Small intestine (tissue), 7 donors: ENCODE data around the gene APBA1. TPM values are rescaled to one million over a fixed set of nuclear protein-coding genes. Genes with fewer than 3 reads are reported as not detected.
A peak's percentile ranks its signal among the peaks of the same experiment; 100 is the strongest.

ENCODE experiments used
- DNase-seq, 2 donors: peaks; one replicate each; pipeline versions ENCODE4 v3.0.0 to v3.0.0-alpha.2; 2013
- FAIRE-seq: peaks from 2 replicates; lab custom pipeline; 2012; peaks lifted over from hg19 to GRCh38; lab: Jason Lieb, UNC
- H3K27ac ChIP-seq, 3 donors: one replicate each; pipeline ENCODE4 v1.5.1; 2013; ENCODE audit warnings: low read length in 2 of 3, mild to moderate bottlenecking in 2 of 3, control low read depth in 1 of 3, inconsistent platforms in 1 of 3, low read depth in 1 of 3, moderate library complexity in 1 of 3
- H3K27me3 ChIP-seq, 3 donors: one replicate each; pipeline ENCODE4 v1.6.1; 2013; ENCODE audit warnings: low read length in 3 of 3, inconsistent platforms in 1 of 3; ENCODE audit not compliant: control insufficient read depth in 3 of 3, insufficient read depth in 3 of 3
- H3K36me3 ChIP-seq, 3 donors: one replicate each; pipeline ENCODE4 v1.6.1; 2013; ENCODE audit warnings: low read length in 3 of 3, inconsistent platforms in 1 of 3, low read depth in 1 of 3, mild to moderate bottlenecking in 1 of 3, moderate library complexity in 1 of 3; ENCODE audit not compliant: control insufficient read depth in 3 of 3, insufficient read depth in 2 of 3
- H3K4me1 ChIP-seq, 3 donors: one replicate each; pipeline ENCODE4 v1.6.1; 2013; ENCODE audit warnings: low read length in 2 of 3, inconsistent platforms in 1 of 3, low read depth in 1 of 3, mild to moderate bottlenecking in 1 of 3, moderate library complexity in 1 of 3; ENCODE audit not compliant: control insufficient read depth in 3 of 3, insufficient read depth in 2 of 3
- H3K4me3 ChIP-seq, 3 donors: one replicate each; pipeline ENCODE4 v1.5.1; 2013; ENCODE audit warnings: low read length in 3 of 3, control low read depth in 1 of 3, inconsistent platforms in 1 of 3, low read depth in 1 of 3, mild to moderate bottlenecking in 1 of 3, moderate library complexity in 1 of 3
- H3K9me3 ChIP-seq, 2 donors: one replicate each; pipeline ENCODE4 v1.6.1; 2013; ENCODE audit warnings: low read depth in 1 of 2, low read length in 1 of 2; ENCODE audit not compliant: control insufficient read depth in 2 of 2, insufficient read depth in 1 of 2
- WGBS, 3 donors: extraction: QIAGEN DNeasy Blood & Tissue Kit; methylation state at CpG; one replicate each; pipeline ENCODE4 v1.1.7; 2013; 5-methylcytosine and 5-hydroxymethylcytosine counted together
- polyA plus RNA-seq, 4 donors: library from polyadenylated mRNA; stranded (reverse) in 3 of 4; unstranded in 1 of 4; fragments of 200-250 nt in 3 of 4; fragments of 120-200 nt in 1 of 4; gene quantifications; one replicate each; pipeline versions ENCODE4 v1.2.1 to v1.2.3, GENCODE V29; 2013
- donor health status: healthy with polysubstance abuse.
- donor health status: control.
- donor health status: control.
- donor health status: Bipolar disorder and iron deficiency.
- donor health status: healthy.

Gene APBA1
- polyA plus RNA-seq, 4 donors, result 0.27 to 6.7 (median 3.7) TPM; not detected in 1

DNA sequence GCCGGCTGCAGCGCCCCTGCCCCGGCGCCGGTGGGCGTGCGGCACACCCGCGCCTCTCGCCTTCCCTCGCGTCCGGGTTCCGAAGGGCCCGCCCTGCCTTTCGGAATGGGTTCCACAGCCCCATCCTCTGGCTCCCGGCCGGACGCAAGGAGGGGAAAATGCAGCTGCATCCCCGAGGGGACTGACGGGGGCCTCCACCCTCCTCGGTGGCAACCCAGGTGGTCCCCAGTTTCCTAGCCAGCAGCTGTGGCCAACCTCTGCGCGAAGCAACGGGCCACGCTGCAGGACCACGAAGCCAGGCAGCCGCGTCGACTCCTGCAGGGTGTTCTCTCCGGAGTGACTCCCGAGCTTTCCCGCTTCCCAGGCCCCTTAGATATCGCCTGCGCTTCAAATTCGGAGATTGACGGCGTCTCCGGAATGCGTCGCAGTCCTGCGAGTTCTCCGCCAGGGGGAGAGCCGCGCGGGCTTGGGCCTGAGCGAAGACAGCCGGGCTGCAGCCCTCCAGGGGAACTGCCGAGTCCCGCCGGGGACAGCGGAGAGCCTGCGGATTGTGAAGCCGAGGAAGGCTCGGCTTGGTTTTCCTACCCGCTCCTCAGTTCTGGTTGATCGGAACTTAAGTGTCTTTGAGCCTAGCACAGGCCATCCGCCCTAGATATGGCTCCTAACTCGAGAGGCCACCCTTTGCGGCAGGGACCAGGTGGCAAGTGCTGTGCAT lies 582 bp upstream of the APBA1 start:
- FAIRE-seq (no peak), DNase-seq (peak; percentile 62 to 88)
- WGBS, 3 donors, result 0 to 2% (median 2%) methylated on average over 44 to 60 of the region's 60 CpGs
- Histone ChIP-seq H3K27me3 (peaks cover 0 to 30% (median 7%) of the 10 kb centered on the region in 3 donors), H3K9me3 (no peaks in the 10 kb centered on the region), H3K27ac (peak overlapping the region in 2 of 3 donors; percentile 37 to 52), H3K36me3 (no peaks in the 10 kb centered on the region), H3K4me1 (peaks cover 0 to 7% (median 4%) of the 10 kb centered on the region in 3 donors), H3K4me3 (peak overlapping the region; percentile 56 to 64 (median 62))

DNA sequence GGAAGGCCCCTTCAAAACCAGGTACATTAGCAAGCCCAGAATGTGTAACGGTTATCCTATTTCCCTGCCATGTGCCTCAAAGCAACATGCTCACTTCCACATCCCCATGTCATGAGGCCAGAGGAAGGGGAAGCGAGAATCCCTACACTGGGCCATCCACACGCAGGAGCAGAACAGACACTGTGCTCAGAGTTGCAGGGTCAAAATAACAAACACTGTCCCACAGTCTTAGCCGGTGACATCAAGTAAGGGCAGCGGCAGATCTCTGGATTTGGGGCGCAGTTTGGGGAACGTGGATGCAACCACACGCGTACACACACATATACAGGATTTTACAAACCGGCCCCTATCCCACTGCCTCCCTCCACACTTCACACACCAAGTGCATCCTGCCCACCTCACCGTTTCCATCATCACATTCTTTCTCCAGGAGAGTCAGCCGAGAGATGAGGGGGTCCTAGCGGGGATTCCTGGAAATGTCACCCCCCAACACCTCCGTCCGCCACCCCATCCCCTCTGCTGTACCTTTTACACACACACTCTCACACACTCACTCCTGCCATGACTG lies 776 bp downstream of the APBA1 start:
- peak overlapping the region in 2 of 3 donors; percentile 56 to 68 for H3K4me3 ChIP-seq
- no peaks in the 10 kb centered on the region for H3K9me3 ChIP-seq
- FAIRE-seq, result no peak
- peak overlapping the region in 2 of 3 donors; percentile 18 to 65 for H3K27ac ChIP-seq
- H3K27me3 ChIP-seq, result peaks cover 0 to 30% (median 7%) of the 10 kb centered on the region in 3 donors
- DNase-seq, result peak; percentile 10 to 19
- peaks cover 0 to 7% (median 4%) of the 10 kb centered on the region in 3 donors for H3K4me1 ChIP-seq
- H3K36me3 ChIP-seq, result no peaks in the 10 kb centered on the region
- 43 to 51% (median 47%) methylated on average over 15 of the region's 15 CpGs for WGBS, 3 donors

DNA sequence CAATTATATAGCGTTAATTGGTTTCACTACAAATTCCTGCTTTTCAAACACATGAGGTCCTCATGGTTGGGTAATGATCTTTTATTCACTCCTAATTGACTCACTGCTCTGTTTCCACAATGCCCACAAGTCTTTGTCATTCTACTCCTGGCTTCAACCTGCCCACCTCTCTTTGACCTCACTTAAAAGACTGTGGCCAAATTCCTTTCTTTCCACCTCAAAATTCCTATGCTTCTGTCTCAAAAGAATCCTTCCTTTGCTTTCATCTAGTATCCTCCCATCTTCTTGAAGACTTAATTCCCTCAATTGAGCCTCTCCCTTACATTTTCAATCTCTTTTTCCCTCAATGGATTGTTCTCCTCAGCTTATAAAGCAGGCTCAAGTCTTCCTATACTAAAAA lies 4.9 kb downstream of the APBA1 start:
- Histone ChIP-seq H3K36me3 (no peaks in the 10 kb centered on the region), H3K4me1 (peaks cover 0 to 3% (median 0%) of the 10 kb centered on the region in 3 donors)
- WGBS, 3 donors, result 92 to 100% (median 93%) methylated on average over 1 of the region's 1 CpG

DNA sequence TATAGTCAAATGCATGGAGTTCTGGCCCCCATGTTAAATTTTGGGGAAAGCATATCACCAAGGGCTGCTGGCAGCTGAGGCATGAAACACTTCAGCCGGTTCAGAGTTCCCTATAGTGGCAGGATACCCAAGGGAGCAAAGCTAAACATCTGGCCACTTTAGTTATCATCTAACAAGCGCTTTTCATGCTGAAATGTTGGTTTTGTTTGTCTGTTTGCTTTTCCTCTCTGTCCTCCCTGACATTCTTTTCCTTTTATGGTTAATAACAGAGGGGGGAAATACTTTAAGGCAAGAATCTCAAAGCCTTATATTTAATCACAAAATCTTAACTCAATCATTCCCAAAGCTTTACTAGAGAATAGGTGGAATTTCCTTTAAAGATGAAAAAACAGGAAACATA lies 11.9 kb downstream of the APBA1 start:
- FAIRE-seq (no peak), DNase-seq (no peak)
- Histone ChIP-seq H3K9me3 (no peaks in the 10 kb centered on the region), H3K27me3 (peaks cover 0 to 10% (median 2%) of the 10 kb centered on the region in 3 donors), H3K4me1 (peaks cover 0 to 3% (median 0%) of the 10 kb centered on the region in 3 donors), H3K36me3 (no peaks in the 10 kb centered on the region), H3K4me3 (no peak overlapping the region), H3K27ac (no peak overlapping the region)
- 32 to 42% (median 38%) methylated on average over 2 of the region's 2 CpGs for WGBS, 3 donors

More for the DNA sequence above, 4.9 kb downstream of the APBA1 start:
- no peak overlapping the region for H3K27ac ChIP-seq
- H3K27me3 ChIP-seq, result peaks cover 0 to 35% (median 5%) of the 10 kb centered on the region in 3 donors
- no peak overlapping the region for H3K4me3 ChIP-seq
- no peak for FAIRE-seq
- DNase-seq, result no peak
- no peaks in the 10 kb centered on the region for H3K9me3 ChIP-seq

DNA sequence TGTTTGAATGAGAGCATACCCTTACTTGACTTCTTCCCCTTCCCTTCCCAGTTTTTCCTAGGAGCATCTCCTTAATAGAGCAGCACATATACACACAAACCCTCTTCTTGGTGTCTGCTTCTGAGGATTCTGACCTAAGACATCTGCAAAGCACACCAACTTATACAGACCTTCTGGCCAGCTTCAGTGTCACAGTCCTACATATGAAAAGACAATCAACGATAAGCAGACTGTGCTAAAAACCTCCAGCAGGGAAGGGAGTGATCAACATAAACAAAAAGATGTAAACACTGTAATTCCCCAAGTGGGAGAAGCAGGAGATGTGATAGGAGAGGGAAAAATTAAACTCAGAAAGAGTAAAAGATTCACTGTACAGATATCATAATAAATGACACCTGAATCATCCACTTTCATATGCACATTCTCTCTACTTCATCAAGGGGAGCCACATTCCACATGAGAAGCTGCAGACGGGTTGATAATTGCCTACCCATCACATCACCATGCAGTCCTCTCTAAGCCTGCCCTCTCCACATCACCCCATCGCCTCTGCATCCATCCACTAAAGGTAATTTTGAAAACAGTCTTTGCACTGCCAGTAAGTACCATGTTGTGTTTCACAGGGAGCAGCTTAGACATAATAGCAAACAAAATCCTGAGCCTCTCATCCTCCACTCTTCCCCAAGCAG lies 13.0 kb downstream of the APBA1 start:
- H3K4me3 ChIP-seq, result no peak overlapping the region
- peaks cover 0 to 4% (median 2%) of the 10 kb centered on the region in 3 donors for H3K27me3 ChIP-seq
- no peak overlapping the region for H3K27ac ChIP-seq
- peaks cover 0 to 3% (median 0%) of the 10 kb centered on the region in 3 donors for H3K4me1 ChIP-seq
- 52 to 63% (median 53%) methylated on average over 3 of the region's 3 CpGs for WGBS, 3 donors
- H3K36me3 ChIP-seq, result no peaks in the 10 kb centered on the region
- no peaks in the 10 kb centered on the region for H3K9me3 ChIP-seq
- no peak for FAIRE-seq
- no peak for DNase-seq

DNA sequence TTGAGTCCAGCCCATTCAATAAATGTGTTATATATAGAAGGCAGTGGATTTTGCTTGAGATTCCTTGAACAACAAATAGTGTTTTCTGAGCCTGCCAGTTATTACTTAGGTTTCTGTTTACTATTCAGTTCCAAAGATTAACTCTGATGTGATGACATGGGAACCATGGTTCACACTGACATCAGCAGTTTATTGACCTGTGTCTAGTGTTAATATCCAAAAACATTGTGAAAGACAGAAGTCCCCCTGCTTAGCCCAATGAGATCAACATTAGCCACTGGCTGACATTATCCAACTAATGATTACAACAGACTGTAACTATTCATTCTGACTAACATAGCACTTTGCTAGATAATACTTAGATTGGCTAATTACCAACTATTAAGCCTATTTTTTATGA lies 14.9 kb downstream of the APBA1 start:
- Histone ChIP-seq H3K4me1 (peaks cover 0 to 3% (median 0%) of the 10 kb centered on the region in 3 donors), H3K36me3 (no peaks in the 10 kb centered on the region), H3K27ac (no peak overlapping the region), H3K9me3 (no peaks in the 10 kb centered on the region), H3K27me3 (peaks cover 0 to 4% (median 2%) of the 10 kb centered on the region in 3 donors), H3K4me3 (no peak overlapping the region)
- DNase-seq, result peak in 1 of 2 donors; percentile 26
- no peak for FAIRE-seq

DNA sequence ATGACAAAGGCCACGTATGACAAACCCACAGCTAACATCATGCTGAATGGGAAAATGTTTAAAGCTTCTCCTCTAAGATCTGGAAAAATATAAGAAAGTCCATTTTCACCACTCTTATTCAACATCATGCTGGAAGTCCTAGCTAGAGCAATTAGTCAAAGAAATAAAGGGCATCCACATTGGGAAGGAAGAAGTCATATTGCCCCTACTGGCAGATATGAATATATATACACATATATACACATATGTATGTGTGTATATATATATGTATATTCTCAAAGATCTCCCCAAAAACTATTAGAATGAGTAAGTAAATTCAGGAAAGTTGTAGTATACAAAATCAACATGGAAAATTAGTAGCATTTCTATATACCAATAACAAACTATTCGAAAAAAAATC lies 17.1 kb downstream of the APBA1 start:
- Histone ChIP-seq H3K4me1 (no peaks in the 10 kb centered on the region), H3K27ac (no peak overlapping the region), H3K27me3 (peaks cover 0 to 2% (median 2%) of the 10 kb centered on the region in 3 donors), H3K36me3 (no peaks in the 10 kb centered on the region), H3K4me3 (no peak overlapping the region), H3K9me3 (no peaks in the 10 kb centered on the region)
- no peak for FAIRE-seq
- WGBS, 3 donors, result 87 to 93% (median 91%) methylated on average over 2 of the region's 2 CpGs
- DNase-seq, result no peak

DNA sequence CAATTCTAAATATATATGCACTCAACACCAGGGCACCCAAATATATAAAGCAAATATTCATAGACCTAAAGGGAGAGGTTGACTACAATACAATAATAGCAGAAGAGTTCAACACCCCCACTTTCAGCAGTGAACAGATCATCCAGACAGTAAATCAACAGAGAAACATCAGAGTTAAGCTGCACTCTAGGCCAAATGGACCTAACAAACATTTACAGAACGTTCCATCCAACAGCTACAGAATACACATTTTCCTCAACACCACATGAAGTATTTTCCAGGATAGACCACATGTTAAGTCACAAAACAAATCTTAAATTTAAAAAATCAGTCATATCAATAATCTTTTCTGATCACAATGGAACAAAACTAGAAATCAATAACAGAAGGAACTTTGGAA lies 18.9 kb downstream of the APBA1 start:
- no peaks in the 10 kb centered on the region for H3K9me3 ChIP-seq
- 65 to 84% (median 66%) methylated on average over 1 of the region's 1 CpG for WGBS, 3 donors
- H3K27ac ChIP-seq, result no peak overlapping the region
- no peak for FAIRE-seq
- no peak overlapping the region for H3K4me3 ChIP-seq
- H3K27me3 ChIP-seq, result no peaks in the 10 kb centered on the region
- no peak for DNase-seq
- no peaks in the 10 kb centered on the region for H3K4me1 ChIP-seq
- no peaks in the 10 kb centered on the region for H3K36me3 ChIP-seq
